GM18505 (cell line): ENCODE data around the gene ATXN1.
"Not testable (repeated sequence)": the region's sequence is repeated elsewhere in the genome, so short reads cannot be mapped to it uniquely, and the experiment has no call there.

Source experiments
- ATAC-seq: cut with Tn5 transposase; IDR thresholded peaks from one replicate; pipeline ENCODE4 v1.9.1; 2021; ENCODE audit not compliant: unreplicated experiment
- POLR2A ChIP-seq: IDR thresholded peaks from 4 replicates; pipeline ENCODE4 v1.6.1; 2011; ENCODE audit warnings: borderline replicate concordance; ENCODE audit not compliant: insufficient read depth, insufficient read length; ENCODE audit errors: extremely low read depth

Gene ATXN1

GRCh38 chr6:16799279-16800193 is 38.3 kb upstream of the ATXN1 start:
- no peak for TF ChIP-seq POLR2A
- no peak for ATAC-seq

- no peak for TF ChIP-seq POLR2A
- no peak for ATAC-seq
Measured at GRCh38 chr6:16793828-16794412, 32.7 kb upstream of the ATXN1 start.

GRCh38 chr6:16789329-16790038 is 28.2 kb upstream of the ATXN1 start:
- no peak for ATAC-seq
- TF ChIP-seq POLR2A = no peak

GRCh38 chr6:16787128-16787682 is 25.9 kb upstream of the ATXN1 start:
- no peak for ATAC-seq
- TF ChIP-seq POLR2A = no peak

- ATAC-seq = no peak
- no peak for TF ChIP-seq POLR2A
Measured at GRCh38 chr6:16785496-16785895, 24.2 kb upstream of the ATXN1 start.

GRCh38 chr6:16784957-16785356 is 23.7 kb upstream of the ATXN1 start:
- ATAC-seq = not testable (repeated sequence)

GRCh38 chr6:16783952-16784565 is 22.8 kb upstream of the ATXN1 start:
- ATAC-seq = no peak
- TF ChIP-seq POLR2A = no peak

GRCh38 chr6:16783509-16783908 is 22.2 kb upstream of the ATXN1 start:
- no peak for ATAC-seq
- TF ChIP-seq POLR2A = no peak

- no peak for ATAC-seq
- TF ChIP-seq POLR2A = no peak
Measured at GRCh38 chr6:16782278-16782677, 21.0 kb upstream of the ATXN1 start.

- TF ChIP-seq POLR2A = no peak
- no peak for ATAC-seq
Measured at GRCh38 chr6:16781348-16782169, 20.3 kb upstream of the ATXN1 start.

- TF ChIP-seq POLR2A = no peak
- no peak for ATAC-seq
Measured at GRCh38 chr6:16778521-16778920, 17.3 kb upstream of the ATXN1 start.

GRCh38 chr6:16777794-16778193 is 16.5 kb upstream of the ATXN1 start:
- no peak for ATAC-seq
- no peak for TF ChIP-seq POLR2A
